Fibroblast of gingiva (primary cell): ENCODE measurements around the gene APEH.

Source experiments
- DNase-seq: peaks from one replicate; pipeline ENCODE4 v3.0.0-alpha.2; 2011; ENCODE audit warnings: low read depth

Gene APEH

GRCh38 chr3:49727924-49728361, 53.8 kb downstream of the APEH start:
- no peak for DNase-seq

DNA sequence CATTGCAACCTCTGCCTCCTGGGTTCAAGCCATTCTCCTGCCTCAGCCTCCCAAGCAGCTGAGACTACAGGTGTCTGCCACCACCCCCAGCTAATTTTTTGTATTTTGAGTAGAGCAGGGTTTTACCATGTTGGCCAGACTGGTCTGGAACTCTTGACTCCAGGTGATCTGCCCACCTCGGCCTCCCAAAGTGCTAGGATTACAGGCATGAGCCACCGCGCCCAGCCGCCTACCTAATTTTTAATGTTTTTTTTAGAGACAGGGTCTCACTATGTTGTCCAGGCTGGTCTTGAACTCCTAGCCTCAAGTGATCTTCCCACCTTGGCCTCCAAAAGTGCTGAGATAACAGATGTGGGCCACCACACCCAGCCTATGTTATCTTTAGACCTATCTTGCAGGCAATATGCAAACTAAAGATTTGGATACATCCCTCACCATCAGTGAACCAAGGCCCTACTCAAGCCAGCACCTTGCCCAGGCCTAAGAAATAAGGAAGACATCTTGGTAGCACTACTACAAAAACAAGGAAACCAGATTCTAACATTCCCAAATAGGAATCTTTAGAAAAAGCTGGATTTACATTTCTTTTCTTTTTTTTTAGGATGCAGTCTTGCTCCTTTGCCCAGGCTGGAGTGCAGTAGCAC, 55.9 kb downstream of the APEH start:
- no peak for DNase-seq

DNA sequence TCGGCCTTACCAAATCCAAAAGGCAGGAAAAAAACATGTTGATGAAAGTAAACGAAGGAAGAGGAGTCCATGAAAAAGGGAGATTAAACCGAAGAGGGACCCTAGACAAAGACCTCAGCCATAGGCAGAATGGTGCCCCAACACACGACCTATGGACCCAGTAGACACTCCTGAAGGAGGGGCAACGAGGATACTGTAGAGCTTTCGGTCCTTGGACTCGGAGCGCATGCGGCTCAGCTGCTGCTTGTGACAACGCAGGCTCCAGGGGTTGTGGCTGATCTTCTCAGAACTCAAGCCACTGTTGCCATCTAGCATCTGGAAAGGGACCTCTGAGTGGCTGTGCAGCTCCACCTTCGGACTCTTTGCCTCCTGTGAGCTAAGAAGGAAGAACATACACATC, 58.4 kb downstream of the APEH start:
- DNase-seq, result no peak

GRCh38 chr3:49733551-49733950, 59.4 kb downstream of the APEH start:
- DNase-seq, result no peak
